NCI-H2196 treated with DMSO at 0.1 percent for 48 hours (cell line): ENCODE measurements around the gene XRCC1.
"Not testable (repeated sequence)": the region's sequence is repeated elsewhere in the genome, so short reads cannot be mapped to it uniquely, and the experiment has no call there.

Experiments used
- DNase-seq: peaks from one replicate; lab custom pipeline; 2025; ENCODE audit not compliant: unreplicated experiment; lab: John Stamatoyannopoulos, UW

XRCC1 gene

GRCh38 chr19:43575955-43576878 is 890 bp upstream of the XRCC1 start:
- DNase-seq, result no peak

- no peak for DNase-seq
Measured at GRCh38 chr19:43574424-43575155, 737 bp downstream of the XRCC1 start.

GRCh38 chr19:43572171-43572588 is 3.1 kb downstream of the XRCC1 start:
- DNase-seq, result peak; percentile 64

GRCh38 chr19:43570174-43570791 is 5.0 kb downstream of the XRCC1 start:
- DNase-seq, result peak; percentile 80

- DNase-seq, result no peak
Measured at GRCh38 chr19:43569657-43570056, 5.7 kb downstream of the XRCC1 start.

GRCh38 chr19:43564800-43565199 is 10.5 kb downstream of the XRCC1 start:
- DNase-seq, result no peak

- no peak for DNase-seq
Measured at GRCh38 chr19:43563816-43564457, 11.4 kb downstream of the XRCC1 start.

GRCh38 chr19:43562698-43563241 is 12.6 kb downstream of the XRCC1 start:
- DNase-seq, result peak; percentile 82

GRCh38 chr19:43562226-43562697 is 13.1 kb downstream of the XRCC1 start:
- no peak for DNase-seq

GRCh38 chr19:43561139-43561970 is 14.0 kb downstream of the XRCC1 start:
- no peak for DNase-seq

- no peak for DNase-seq
Measured at GRCh38 chr19:43560687-43561086, 14.6 kb downstream of the XRCC1 start.

GRCh38 chr19:43555185-43555770 is 20.0 kb downstream of the XRCC1 start:
- DNase-seq, result peak; percentile 60

GRCh38 chr19:43554317-43554895 is 20.9 kb downstream of the XRCC1 start:
- no peak for DNase-seq

- no peak for DNase-seq
Measured at GRCh38 chr19:43553656-43554055, 21.7 kb downstream of the XRCC1 start.

GRCh38 chr19:43552616-43553015 is 22.7 kb downstream of the XRCC1 start:
- no peak for DNase-seq

- no peak for DNase-seq
Measured at GRCh38 chr19:43552198-43552450, 23.2 kb downstream of the XRCC1 start.

GRCh38 chr19:43551399-43552197 is 23.7 kb downstream of the XRCC1 start:
- no peak for DNase-seq

- no peak for DNase-seq
Measured at GRCh38 chr19:43548706-43549105, 26.6 kb downstream of the XRCC1 start.

- DNase-seq, result not testable (repeated sequence)
Measured at GRCh38 chr19:43547926-43548325, 27.4 kb downstream of the XRCC1 start.
